ENCODE results near the gene AQP12A.
"Not testable (repeated sequence)": the region's sequence is repeated elsewhere in the genome, so short reads cannot be mapped to it uniquely, and the experiment has no call there.

GRCh38 chr2:240659883-240660282 lies 31.8 kb upstream of the AQP12A start:
- TF ChIP-seq POLR2AphosphoS5, CTCF, POLR2A (IDR thresholded peaks at IDR 0.05): not testable (repeated sequence)

All from stomach (tissue), 4 donors.